BLaER1 treated with 17β-estradiol and CSF1 and Interleukin-3, amounts not matched to agents 10 nM and 100 nM (cell line): ENCODE measurements around the gene TYROBP.
"Not testable (repeated sequence)": the region's sequence is repeated elsewhere in the genome, so short reads cannot be mapped to it uniquely, and the experiment has no call there.

Experiments used
- H3K27ac ChIP-seq, 11 experiments: shearing (Covaris generic); formaldehyde crosslinking; 2 replicates each; pipeline ENCODE4 v1.8.1; 2022
- H3K27me3 ChIP-seq, 11 experiments: shearing (Covaris generic); formaldehyde crosslinking; 2 replicates each; pipeline ENCODE4 v1.8.1; 2022
- H3K36me3 ChIP-seq, 11 experiments: shearing (Covaris generic); formaldehyde crosslinking; 2 replicates each; pipeline ENCODE4 v1.8.1; 2022
- H3K4me1 ChIP-seq, 10 experiments: shearing (Covaris generic); formaldehyde crosslinking; 2 replicates each; pipeline ENCODE4 v1.8.1; 2022
- H3K4me2 ChIP-seq, 11 experiments: shearing (Covaris generic); formaldehyde crosslinking; 2 replicates each; pipeline ENCODE4 v1.8.1; 2022
- H3K4me3 ChIP-seq, 10 experiments: shearing (Covaris generic); formaldehyde crosslinking; 2 replicates each; pipeline ENCODE4 v1.8.1; 2022
- H3K9ac ChIP-seq, 11 experiments: shearing (Covaris generic); formaldehyde crosslinking; 2 replicates each; pipeline ENCODE4 v1.8.1; 2022
- H3K9me3 ChIP-seq, 11 experiments: shearing (Covaris generic); formaldehyde crosslinking; replicated peaks in 1 of 11; 2 replicates each; pipeline ENCODE4 v1.8.1; 2022
- H4K20me1 ChIP-seq, 11 experiments: shearing (Covaris generic); formaldehyde crosslinking; 2 replicates each; pipeline ENCODE4 v1.8.1; 2022
- Cebpa-rat ChIP-seq, 11 experiments: shearing (Covaris generic); IDR thresholded peaks; 2 replicates each; pipeline ENCODE4 v1.8.1; 2022

Gene TYROBP

DNA sequence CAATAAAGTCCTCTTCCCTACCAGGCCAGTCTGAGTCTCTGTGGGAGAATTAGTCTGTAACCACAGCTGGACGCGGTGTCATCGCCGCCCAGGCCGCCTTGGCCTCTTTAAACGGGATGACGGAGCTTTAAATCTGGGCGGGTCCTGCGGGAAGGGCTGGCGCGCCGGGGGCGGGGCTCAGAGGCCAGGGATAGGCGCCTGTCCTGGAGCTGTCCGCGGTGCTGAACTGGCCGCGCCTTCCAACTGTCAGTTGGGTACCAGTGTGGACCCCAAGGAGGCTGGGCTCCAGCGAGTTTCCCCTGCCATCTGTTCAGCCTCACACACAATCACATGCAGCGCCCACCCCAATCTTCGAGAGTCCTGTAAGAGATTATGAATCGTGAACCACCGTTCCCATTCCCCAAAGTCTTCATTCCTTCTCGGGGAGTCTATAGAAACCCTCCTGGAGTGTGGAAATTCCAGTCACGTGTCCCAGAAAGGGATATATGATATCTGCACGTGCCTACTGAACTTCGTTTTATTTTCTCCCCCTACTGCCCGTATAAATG is 28.3 kb downstream of the TYROBP start:
- H3K9ac ChIP-seq, result no peak overlapping the region
- H3K27ac ChIP-seq, result no peak overlapping the region
- H3K9me3 ChIP-seq, result no peaks in the 10 kb centered on the region
- no peaks in the 10 kb centered on the region for H3K36me3 ChIP-seq
- H3K27me3 ChIP-seq, result peaks cover 21 to 52% (median 40%) of the 10 kb centered on the region in 11 experiments
- no peak for TF ChIP-seq Cebpa-rat (IDR thresholded peaks at IDR 0.05)
- H3K4me2 ChIP-seq, result peak overlapping the region; percentile 11 to 71 (median 41); a peak in 16 of 22 replicates
- peaks cover 3 to 10% (median 7%) of the 10 kb centered on the region in 10 experiments; a peak in 16 of 20 replicates for H3K4me1 ChIP-seq
- no peak overlapping the region for H3K4me3 ChIP-seq
- H4K20me1 ChIP-seq, result peaks cover 0 to 31% (median 8%) of the 10 kb centered on the region in 11 experiments; a peak in 12 of 22 replicates

DNA sequence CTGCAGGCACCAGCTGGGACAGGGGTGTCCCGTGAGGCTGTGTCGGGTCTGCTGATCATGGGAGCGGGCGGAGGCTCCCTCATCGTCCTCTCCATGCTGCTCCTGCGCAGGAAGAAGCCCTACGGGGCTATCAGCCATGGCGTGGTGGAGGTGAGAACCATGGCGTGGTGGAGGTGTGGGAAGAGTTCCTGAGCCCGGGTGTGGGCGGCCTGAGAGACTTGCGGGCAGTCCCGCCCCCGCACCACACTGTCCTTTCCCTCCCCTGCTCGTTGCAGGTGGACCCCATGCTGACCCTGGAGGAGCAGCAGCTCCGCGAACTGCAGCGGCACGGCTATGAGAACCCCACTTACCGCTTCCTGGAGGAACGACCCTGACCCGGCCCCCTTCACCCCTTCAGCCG is 29.0 kb downstream of the TYROBP start:
- H3K27ac ChIP-seq, result no peak overlapping the region
- H3K9me3 ChIP-seq, result no peaks in the 10 kb centered on the region
- H4K20me1 ChIP-seq, result peaks cover 0 to 26% (median 8%) of the 10 kb centered on the region in 11 experiments; a peak in 11 of 22 replicates
- no peak overlapping the region for H3K9ac ChIP-seq
- H3K27me3 ChIP-seq, result peaks cover 21 to 52% (median 40%) of the 10 kb centered on the region in 11 experiments
- no peak overlapping the region for H3K4me3 ChIP-seq
- no peak for TF ChIP-seq Cebpa-rat (IDR thresholded peaks at IDR 0.05)
- no peaks in the 10 kb centered on the region for H3K36me3 ChIP-seq
- peaks cover 3 to 10% (median 7%) of the 10 kb centered on the region in 10 experiments; a peak in 16 of 20 replicates for H3K4me1 ChIP-seq
- peak overlapping the region in 5 of 11 experiments; percentile 37 to 71 (median 47); a peak in 7 of 22 replicates for H3K4me2 ChIP-seq

DNA sequence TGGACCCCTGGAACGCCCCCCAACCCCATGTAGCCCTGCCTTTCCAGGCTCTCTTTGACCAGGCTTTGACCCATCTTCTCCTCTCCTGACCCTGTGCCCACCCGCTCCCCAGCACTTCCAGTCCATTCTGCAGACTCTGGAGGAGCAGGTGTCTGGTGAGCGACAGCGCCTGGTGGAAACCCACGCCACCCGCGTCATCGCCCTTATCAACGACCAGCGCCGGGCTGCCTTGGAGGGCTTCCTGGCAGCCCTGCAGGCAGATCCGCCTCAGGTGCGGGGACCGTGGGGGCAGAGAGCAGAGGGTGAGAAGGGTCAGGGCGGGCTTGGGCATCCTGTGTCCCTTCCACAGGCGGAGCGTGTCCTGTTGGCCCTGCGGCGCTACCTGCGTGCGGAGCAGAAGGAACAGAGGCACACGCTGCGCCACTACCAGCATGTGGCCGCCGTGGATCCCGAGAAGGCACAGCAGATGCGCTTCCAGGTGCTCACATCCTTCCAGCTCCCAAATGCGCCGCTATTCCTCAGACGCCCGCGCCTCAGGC is 33.6 kb downstream of the TYROBP start:
- no peak overlapping the region for H3K4me2 ChIP-seq
- TF ChIP-seq Cebpa-rat (IDR thresholded peaks at IDR 0.05), result no peak

DNA sequence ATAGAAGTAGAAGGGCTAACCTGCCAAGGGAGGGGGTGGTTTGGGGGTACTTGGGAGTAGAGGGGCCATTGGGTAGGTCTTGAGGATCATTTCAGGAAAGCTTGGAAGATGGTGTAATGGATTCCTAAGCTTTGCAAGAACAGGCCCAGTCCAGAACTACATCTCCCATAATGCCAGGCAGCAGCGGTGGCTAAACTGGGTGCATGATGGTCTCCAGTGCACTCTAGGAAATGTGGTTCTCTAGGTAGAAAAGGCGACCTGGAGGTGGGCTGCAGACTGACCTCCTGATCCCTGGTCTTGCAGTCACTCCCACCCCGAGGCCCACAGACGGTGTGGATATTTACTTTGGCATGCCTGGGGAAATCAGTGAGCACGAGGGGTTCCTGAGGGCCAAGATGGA is 35.9 kb downstream of the TYROBP start:
- Histone ChIP-seq H3K4me1 (peaks cover 11 to 17% (median 15%) of the 10 kb centered on the region in 10 experiments), H4K20me1 (peaks cover 0 to 15% (median 0%) of the 10 kb centered on the region in 11 experiments; a peak in 3 of 22 replicates), H3K9me3 (no peaks in the 10 kb centered on the region), H3K9ac (no peak overlapping the region), H3K4me2 (no peak overlapping the region), H3K36me3 (no peaks in the 10 kb centered on the region), H3K4me3 (no peak overlapping the region), H3K27ac (no peak overlapping the region), H3K27me3 (peaks cover 28 to 44% (median 35%) of the 10 kb centered on the region in 11 experiments)
- no peak for TF ChIP-seq Cebpa-rat (IDR thresholded peaks at IDR 0.05)

More for the DNA sequence above, 33.6 kb downstream of the TYROBP start:
- no peak overlapping the region for H3K9ac ChIP-seq
- H4K20me1 ChIP-seq, result peaks cover 0 to 19% (median 8%) of the 10 kb centered on the region in 11 experiments; a peak in 11 of 22 replicates
- no peak overlapping the region for H3K4me3 ChIP-seq
- no peak overlapping the region for H3K27ac ChIP-seq
- peaks cover 25 to 44% (median 35%) of the 10 kb centered on the region in 11 experiments for H3K27me3 ChIP-seq
- H3K36me3 ChIP-seq, result no peaks in the 10 kb centered on the region
- peaks cover 6 to 12% (median 8%) of the 10 kb centered on the region in 10 experiments for H3K4me1 ChIP-seq
- H3K9me3 ChIP-seq, result no peaks in the 10 kb centered on the region

DNA sequence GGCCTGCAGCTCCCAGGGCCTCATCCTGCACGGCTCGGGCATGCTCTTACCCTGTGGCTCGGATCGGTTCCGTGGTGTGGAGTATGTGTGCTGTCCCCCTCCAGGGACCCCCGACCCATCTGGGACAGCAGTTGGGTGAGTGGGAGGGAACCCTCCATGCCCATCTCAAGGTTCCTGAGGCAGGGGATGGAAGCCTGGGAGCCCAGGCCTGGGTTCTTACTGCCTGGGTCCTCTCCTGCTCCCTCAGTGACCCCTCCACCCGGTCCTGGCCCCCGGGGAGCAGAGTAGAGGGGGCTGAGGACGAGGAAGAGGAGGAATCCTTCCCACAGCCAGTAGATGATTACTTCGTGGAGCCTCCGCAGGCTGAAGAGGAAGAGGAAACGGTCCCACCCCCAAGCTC is 36.5 kb downstream of the TYROBP start:
- no peak for TF ChIP-seq Cebpa-rat (IDR thresholded peaks at IDR 0.05)
- peaks cover 11 to 17% (median 15%) of the 10 kb centered on the region in 10 experiments for H3K4me1 ChIP-seq

DNA sequence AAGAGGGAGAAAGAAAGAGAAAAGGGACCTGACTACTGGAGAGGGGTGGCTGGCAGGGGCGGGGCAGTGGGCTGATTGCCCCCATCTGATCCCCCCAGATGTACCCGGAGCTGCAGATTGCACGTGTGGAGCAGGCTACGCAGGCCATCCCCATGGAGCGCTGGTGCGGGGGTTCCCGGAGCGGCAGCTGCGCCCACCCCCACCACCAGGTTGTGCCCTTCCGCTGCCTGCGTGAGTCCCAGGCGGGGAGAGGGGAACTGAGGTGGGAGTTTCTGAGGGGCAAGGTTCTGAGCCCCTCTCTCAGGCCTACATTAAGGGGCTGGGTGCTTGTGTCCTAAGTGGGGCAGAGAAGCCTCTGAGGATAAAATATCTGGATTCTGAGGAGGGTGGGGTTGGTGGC is 37.3 kb downstream of the TYROBP start:
- TF ChIP-seq Cebpa-rat (IDR thresholded peaks at IDR 0.05), result no peak
- H3K4me2 ChIP-seq, result no peak overlapping the region
- H4K20me1 ChIP-seq, result peaks cover 0 to 15% (median 0%) of the 10 kb centered on the region in 11 experiments; a peak in 3 of 22 replicates
- no peak overlapping the region for H3K9ac ChIP-seq
- H3K36me3 ChIP-seq, result no peaks in the 10 kb centered on the region
- H3K4me3 ChIP-seq, result no peak overlapping the region
- no peak overlapping the region for H3K27ac ChIP-seq
- peaks cover 41 to 49% (median 45%) of the 10 kb centered on the region in 11 experiments for H3K27me3 ChIP-seq
- no peaks in the 10 kb centered on the region for H3K9me3 ChIP-seq
- H3K4me1 ChIP-seq, result peaks cover 11 to 17% (median 15%) of the 10 kb centered on the region in 10 experiments

More for the DNA sequence above, 36.5 kb downstream of the TYROBP start:
- peaks cover 34 to 44% (median 39%) of the 10 kb centered on the region in 11 experiments for H3K27me3 ChIP-seq
- H3K4me2 ChIP-seq, result no peak overlapping the region
- H3K9ac ChIP-seq, result no peak overlapping the region
- H3K36me3 ChIP-seq, result no peaks in the 10 kb centered on the region
- no peak overlapping the region for H3K27ac ChIP-seq
- peaks cover 0 to 15% (median 0%) of the 10 kb centered on the region in 11 experiments; a peak in 3 of 22 replicates for H4K20me1 ChIP-seq
- no peaks in the 10 kb centered on the region for H3K9me3 ChIP-seq
- no peak overlapping the region for H3K4me3 ChIP-seq

DNA sequence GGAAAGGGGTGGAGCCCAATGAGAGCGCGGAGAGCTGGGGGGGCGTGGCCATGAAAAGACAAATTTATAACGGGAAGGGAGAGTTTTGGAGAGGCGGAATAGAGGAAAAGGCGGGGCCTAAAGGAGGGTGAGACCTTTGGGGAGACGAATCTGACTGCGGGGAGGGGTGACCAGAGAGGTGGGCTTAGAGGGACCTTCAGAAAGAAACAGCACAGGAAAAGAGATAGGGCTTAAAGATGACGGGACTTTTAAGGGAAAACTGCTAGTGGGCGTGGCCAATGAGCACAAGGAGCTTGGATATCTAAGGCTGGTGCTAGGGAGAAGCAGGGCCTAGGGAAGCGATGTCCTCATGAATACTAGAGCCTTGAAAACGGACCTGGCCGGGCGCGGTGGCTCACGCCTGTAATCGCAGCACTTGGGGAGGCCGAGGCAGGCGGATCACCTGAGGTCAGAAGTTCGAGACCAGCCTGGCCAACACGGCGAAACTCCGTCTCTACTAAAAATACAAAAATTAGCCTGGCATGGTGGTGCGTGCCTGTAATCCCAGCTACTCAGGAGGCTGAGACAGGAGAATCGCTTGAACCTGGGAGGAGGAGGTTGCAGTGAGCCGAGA is 37.9 kb downstream of the TYROBP start:
- peaks cover 0 to 15% (median 0%) of the 10 kb centered on the region in 11 experiments; a peak in 3 of 22 replicates for H4K20me1 ChIP-seq
- not testable (repeated sequence) for H3K36me3 ChIP-seq, H3K9me3 ChIP-seq, H3K9ac ChIP-seq, H3K27ac ChIP-seq
- H3K4me1 ChIP-seq, result peaks cover 11 to 17% (median 15%) of the 10 kb centered on the region in 10 experiments
- peak overlapping the region; percentile 69 to 91 (median 86) for H3K4me2 ChIP-seq
- peaks cover 41 to 55% (median 50%) of the 10 kb centered on the region in 11 experiments for H3K27me3 ChIP-seq
- 0 out of 20 replicates have a peak overlapping the region, but pooled peaks of 1 of the 10 experiments have one; percentile 66 for H3K4me3 ChIP-seq

DNA sequence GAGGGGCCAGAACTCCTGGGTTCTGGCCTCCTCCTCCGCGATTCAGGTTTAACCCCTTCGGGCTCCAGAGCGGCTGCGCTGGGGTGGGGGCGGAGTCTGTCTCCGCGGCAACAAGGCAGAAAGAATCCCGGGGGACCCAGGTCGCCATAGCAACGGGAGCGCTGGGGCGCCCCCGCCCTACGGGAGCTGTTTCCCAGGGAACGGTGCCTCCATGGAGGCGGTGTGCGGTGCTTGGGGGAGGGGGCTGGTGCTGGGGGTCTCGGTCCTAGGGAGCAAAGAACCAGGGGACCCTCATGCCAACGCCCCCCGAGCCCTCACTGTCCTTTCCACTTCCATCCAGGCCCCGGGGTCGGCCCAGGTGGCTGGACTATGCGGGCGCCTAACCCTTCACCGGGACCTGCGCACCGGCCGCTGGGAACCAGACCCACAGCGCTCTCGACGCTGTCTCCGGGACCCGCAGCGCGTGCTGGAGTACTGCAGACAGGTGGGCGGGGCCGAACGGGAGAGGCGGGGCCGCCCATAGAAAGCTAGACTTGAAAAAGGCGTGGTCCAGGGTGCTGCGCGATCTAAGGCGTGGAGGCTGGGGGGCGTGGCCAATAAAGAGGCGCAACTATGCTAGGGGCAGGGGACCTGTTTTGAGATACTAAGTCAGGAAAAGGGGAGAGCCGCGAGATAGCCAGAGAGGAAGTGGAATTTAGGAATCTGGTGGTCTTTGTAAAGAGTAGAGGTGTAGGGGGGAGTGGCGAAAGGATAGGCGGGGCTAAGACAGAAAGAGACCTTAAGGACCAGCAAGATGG is 38.6 kb downstream of the TYROBP start:
- no peaks in the 10 kb centered on the region for H3K36me3 ChIP-seq
- H3K27me3 ChIP-seq, result peaks cover 41 to 62% (median 55%) of the 10 kb centered on the region in 11 experiments
- peak overlapping the region; percentile 69 to 91 (median 86) for H3K4me2 ChIP-seq
- H4K20me1 ChIP-seq, result peaks cover 0 to 15% (median 0%) of the 10 kb centered on the region in 11 experiments; a peak in 3 of 22 replicates
- TF ChIP-seq Cebpa-rat (IDR thresholded peaks at IDR 0.05), result no peak
- peaks cover 11 to 17% (median 15%) of the 10 kb centered on the region in 10 experiments for H3K4me1 ChIP-seq
- H3K27ac ChIP-seq, result no peak overlapping the region
- H3K9ac ChIP-seq, result no peak overlapping the region
- H3K4me3 ChIP-seq, result peak overlapping the region; percentile 38 to 66 (median 53); a peak in 14 of 20 replicates
- no peaks in the 10 kb centered on the region for H3K9me3 ChIP-seq
